Natural killer cell treated with Interleukin-12 subunit alpha and Interleukin-12 subunit beta and Interleukin-15 and Interleukin-18, amount 100 ng/mL, for 72 hours (primary cell): Measurements from ENCODE around the gene GANAB. TPM values are rescaled to one million over a fixed set of nuclear protein-coding genes. Genes with fewer than 3 reads are reported as not detected.
"Not testable (repeated sequence)": the region's sequence is repeated elsewhere in the genome, so short reads cannot be mapped to it uniquely, and the experiment has no call there.

Experiments used
- ATAC-seq, 2 donors: fragments of 150-1000 bp; cut with Tn5 transposase in 1 of 2; sonication (Bioruptor Pico), chemical (Tn5 transposase) in 1 of 2; 2 replicates each; pipeline ENCODE4 v1.10.0; 2021
- DNase-seq: peaks from one replicate; pipeline ENCODE4 v3.0.0; 2022; ENCODE audit warnings: low spot score
- H3K27ac Mint-ChIP-seq, 2 donors: 1 replicate in 1 of 2; 2 replicates in 1 of 2; pipeline ENCODE4 v1.8.0; 2022; ENCODE audit warnings: mixed read lengths in 2 of 2, mild to moderate bottlenecking in 1 of 2, moderate library complexity in 1 of 2
- H3K27me3 Mint-ChIP-seq, 2 donors: 1 replicate in 1 of 2; 2 replicates in 1 of 2; pipeline ENCODE4 v1.8.0; 2022; ENCODE audit warnings: mixed read lengths in 2 of 2
- H3K36me3 Mint-ChIP-seq: one replicate; pipeline ENCODE4 v1.8.0; 2022; ENCODE audit warnings: mixed read lengths
- H3K4me1 Mint-ChIP-seq, 2 donors: 1 replicate in 1 of 2; 2 replicates in 1 of 2; pipeline ENCODE4 v1.8.0; 2022; ENCODE audit warnings: low read depth in 2 of 2, mixed read lengths in 2 of 2, mild to moderate bottlenecking in 1 of 2
- H3K4me3 Mint-ChIP-seq: one replicate; pipeline ENCODE4 v1.8.0; 2022; ENCODE audit warnings: mixed read lengths
- H3K9me3 Mint-ChIP-seq: 2 replicates; pipeline ENCODE4 v1.8.0; 2022; ENCODE audit warnings: mixed read lengths
- total RNA-seq, 2 donors: library from RNA; stranded (reverse); gene quantifications; one replicate each; pipeline ENCODE4 v1.2.3, GENCODE V29; 2022

Gene GANAB
- total RNA-seq: 100 to 1,000 TPM; 269 to 297 TPM

DNA sequence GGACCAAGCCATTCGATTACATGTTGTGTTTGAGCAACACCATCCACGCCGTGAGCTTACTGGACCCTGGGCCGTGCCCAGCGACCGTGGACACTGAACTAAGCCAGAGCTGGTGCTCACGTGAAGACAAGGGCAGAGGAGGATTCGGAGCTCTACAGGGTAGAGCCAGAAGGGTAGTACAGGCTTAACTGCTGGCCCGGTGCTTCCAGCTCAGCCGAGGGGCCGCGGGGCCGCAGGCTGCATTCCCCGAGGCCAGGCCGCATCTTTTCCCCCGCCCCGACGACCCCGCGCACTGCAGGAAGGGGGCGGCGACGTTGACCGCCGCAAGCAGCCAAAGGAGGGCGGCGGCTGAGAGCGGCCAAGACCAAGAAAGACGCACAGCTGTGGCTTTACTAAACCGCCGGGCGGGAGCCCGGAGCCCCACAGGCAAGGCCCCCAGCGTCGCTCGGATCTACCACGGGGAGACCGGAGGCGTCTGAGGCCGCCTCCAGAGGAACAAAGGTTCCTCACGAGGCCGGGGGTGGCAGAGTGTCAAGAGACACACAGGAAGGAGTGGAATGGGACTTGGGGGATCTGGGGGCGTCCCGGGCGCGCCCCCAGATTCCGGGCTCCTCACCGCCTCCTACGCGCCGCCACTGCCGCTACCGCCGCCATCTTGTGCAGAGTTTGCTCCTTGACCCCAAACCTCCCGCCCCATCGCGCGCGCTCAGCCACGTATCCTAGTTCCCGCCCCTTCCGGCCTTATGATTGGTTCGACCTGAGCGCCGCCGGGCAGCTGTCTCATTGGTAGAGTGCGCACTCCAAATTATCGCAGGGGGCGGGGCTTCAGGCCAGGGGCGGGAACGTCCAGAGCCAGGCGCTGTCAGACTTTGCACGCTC is at the start of gene GANAB:
Gene GANAB, minus strand, starts transcription at position 668 of the 879 bp plus-strand sequence. Its CDS starts 14 bp downstream, at position 654.
- Mint-ChIP-seq H3K36me3 (no peaks in the 10 kb centered on the region), H3K27ac (peak within 1 kb of the TSS; percentile 88 to 97), H3K9me3 (no peaks in the 10 kb centered on the region), H3K27me3 (no peaks in the 10 kb centered on the region), H3K4me3 (peak within 1 kb of the TSS; percentile 97), H3K4me1 (peaks cover 11 to 20% of the 10 kb centered on the region in 2 donors)
- peak; percentile 99 for DNase-seq
- peak; percentile 99 for ATAC-seq

DNA sequence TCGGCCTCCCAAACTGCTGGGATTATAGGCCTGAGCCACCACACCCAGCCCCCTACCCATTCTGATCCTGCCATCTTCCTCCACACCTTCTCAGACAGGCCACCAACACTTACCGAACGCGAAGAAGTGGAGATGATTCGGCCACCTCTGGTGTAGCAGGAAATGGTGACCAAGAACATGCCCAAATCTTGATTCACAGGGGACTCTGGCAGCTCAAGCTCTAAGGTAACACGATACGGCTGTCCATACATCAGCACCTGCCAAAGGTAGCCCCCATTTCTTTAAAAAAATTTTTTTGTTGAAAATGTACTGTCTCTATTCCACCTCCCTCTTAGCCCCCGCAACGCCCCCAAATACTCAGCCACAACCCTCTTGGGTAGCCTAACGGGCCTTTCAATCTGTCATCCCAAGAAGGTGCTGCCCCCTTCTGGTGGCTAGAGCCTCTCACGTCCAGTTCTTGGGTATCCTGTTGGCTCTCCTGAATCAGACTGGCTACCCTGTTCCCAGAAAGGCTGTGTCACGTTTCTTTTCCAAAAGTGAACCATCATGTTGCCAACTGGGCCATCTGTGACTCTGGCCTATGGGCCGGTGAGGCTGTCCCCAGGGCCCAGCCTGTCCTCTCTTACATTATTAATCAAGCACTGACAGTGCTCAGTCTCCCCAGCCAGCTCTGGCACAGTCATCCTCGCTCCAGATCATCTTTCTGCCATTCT is 48.2 kb upstream of the GANAB start:
- no peak overlapping the region for H3K4me3 Mint-ChIP-seq
- peaks cover 6 to 8% of the 10 kb centered on the region in 2 donors for H3K4me1 Mint-ChIP-seq
- H3K36me3 Mint-ChIP-seq: no peaks in the 10 kb centered on the region
- no peaks in the 10 kb centered on the region for H3K27me3 Mint-ChIP-seq
- DNase-seq (peak; percentile 83), ATAC-seq (peak; percentile 69 to 84)
- no peak overlapping the region for H3K27ac Mint-ChIP-seq
- H3K9me3 Mint-ChIP-seq: no peaks in the 10 kb centered on the region

DNA sequence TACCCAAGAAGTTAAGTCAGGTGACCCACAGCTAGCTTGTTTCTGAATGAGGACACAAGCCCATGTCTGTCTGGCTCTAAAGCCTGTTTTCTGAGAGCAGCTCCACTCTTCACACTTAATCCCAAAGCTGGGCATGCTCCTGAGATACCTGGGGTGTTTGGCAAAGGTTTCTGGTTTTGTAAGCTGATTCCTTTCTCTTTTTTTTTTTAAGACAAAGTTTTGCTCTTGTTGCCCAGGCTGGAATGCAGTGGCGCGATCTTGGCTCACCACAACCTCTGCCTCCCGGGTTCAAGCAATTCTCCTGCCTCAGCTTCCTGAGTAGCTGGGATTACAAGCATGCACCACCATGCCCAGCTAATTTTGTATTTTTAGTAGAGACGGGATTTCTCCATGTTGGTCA is 47.2 kb upstream of the GANAB start:
- H3K36me3 Mint-ChIP-seq, H3K4me3 Mint-ChIP-seq, ATAC-seq, H3K27ac Mint-ChIP-seq, H3K4me1 Mint-ChIP-seq, H3K27me3 Mint-ChIP-seq, DNase-seq, H3K9me3 Mint-ChIP-seq: not testable (repeated sequence)

DNA sequence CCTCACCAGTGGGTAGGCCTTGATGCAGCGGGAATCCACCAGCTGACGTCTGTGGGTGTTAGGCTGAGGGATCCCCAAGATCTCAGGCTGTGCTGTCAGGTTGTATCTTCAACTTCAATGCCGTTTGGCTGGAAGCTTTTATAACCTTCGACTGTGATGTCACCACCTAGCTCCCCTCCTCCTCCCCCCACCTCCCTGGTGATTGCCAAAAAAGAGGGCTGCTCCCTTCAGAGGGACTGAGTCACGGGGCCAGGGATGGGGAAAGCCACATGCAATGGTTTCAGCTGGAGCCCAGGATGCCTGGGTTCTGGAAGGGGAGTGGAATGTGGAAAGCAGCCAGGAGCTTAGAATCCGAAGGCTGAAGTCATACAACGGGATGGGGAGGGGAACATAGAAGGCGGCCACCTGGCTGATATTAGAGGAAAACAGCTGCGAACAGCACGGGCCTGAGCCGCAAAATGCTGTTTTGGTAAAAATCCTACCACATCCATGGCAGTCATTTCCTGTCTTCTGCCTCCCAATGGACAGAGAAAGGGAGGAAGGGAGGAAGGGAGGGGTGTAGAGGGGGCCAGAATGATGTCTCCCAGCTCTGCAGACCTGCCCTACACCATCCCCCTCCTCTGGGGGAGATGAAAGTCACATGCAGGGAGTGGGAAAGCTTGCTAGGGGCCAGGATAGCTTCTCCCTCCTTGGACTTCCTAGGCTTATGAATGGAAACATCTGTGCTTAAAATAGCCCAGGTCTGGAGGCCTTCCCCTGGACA is 43.2 kb upstream of the GANAB start, which contains the start of gene LRRN4CL:
Gene LRRN4CL, minus strand, starts transcription at position 110 of the 763 bp plus-strand sequence. CDS start 1,022 bp downstream, outside the sequence.
- Mint-ChIP-seq H3K4me3 (no peak within 1 kb of the TSS), H3K36me3 (peaks cover 5% of the 10 kb centered on the region), H3K9me3 (no peaks in the 10 kb centered on the region), H3K27me3 (peaks cover 5 to 7% of the 10 kb centered on the region in 2 donors), H3K4me1 (peaks cover 2 to 3% of the 10 kb centered on the region in 2 donors), H3K27ac (no peak within 1 kb of the TSS)
- no peak for DNase-seq
- ATAC-seq: no peak

DNA sequence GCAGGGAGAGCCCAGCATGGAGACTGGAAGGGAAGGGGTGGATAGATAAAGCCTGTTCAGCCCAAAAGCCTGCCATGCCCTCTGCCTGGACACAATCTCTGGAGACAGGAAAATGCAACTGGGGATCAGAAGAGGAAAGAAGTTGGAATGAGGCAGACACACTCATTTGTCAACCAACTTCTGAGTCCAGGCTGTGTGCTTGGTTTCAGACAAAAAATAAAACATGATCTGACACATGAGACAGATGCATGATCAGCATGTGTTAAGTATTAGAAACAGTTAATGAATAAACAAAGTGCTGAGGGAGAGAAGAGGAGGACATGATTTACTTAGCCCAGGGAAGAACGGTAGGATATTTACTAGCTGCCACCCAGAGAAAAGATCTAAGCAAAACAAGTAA is 42.1 kb upstream of the GANAB start:
- no peaks in the 10 kb centered on the region for H3K4me1 Mint-ChIP-seq
- H3K27me3 Mint-ChIP-seq: peaks cover 5 to 7% of the 10 kb centered on the region in 2 donors

DNA sequence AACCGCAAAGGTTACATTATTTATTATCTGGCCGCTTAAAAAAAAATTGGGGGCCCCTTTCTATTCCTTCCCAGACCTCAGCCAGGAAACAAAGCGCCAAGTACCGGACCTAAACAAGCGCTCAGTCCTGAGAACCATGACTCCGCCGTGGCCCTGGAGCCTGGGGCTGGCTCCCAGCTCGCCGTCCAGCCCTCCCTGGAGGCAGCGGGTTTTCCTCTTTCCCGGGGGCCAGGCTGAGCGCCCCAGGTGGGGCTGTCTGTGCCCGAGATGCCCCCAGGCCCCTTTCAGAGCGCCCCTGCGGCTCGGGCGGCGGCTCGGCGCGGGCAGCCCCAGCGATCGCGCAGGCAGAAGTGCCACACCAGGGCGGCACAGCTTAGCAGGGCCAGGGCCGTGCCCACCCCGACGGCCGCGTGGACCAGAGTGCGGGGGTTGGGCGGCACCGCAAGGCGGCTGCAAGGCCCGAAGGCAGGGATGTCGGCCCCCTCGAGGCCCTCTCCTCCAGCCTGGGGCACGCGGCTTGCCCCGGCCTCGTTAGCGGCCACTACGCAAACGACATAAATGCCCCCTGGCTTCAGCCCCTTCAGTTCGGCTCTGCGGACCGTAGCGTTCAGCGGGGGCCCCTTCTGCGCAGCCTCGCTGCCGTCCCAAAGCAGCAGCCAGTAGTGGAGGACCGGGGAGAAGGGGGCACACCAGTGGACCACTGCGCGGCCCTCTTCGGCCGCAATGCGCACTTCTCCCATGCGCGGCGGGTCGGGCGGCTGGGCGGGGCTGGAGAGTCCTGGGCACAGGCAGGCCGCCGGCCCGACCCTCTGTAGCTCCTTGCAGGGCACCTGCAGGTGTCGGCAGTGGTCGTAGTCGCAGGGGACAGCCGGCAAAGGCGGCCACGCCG is 41.3 kb upstream of the GANAB start:
- ATAC-seq: peak; percentile 15 to 40
- peaks cover 5 to 7% of the 10 kb centered on the region in 2 donors for H3K27me3 Mint-ChIP-seq
- H3K9me3 Mint-ChIP-seq: no peaks in the 10 kb centered on the region
- DNase-seq: no peak
- no peak overlapping the region for H3K27ac Mint-ChIP-seq
- peaks cover 5% of the 10 kb centered on the region for H3K36me3 Mint-ChIP-seq
- no peaks in the 10 kb centered on the region for H3K4me1 Mint-ChIP-seq
- no peak overlapping the region for H3K4me3 Mint-ChIP-seq

More for the DNA sequence above, 42.1 kb upstream of the GANAB start:
- Mint-ChIP-seq H3K36me3 (peaks cover 5% of the 10 kb centered on the region), H3K9me3 (no peaks in the 10 kb centered on the region), H3K4me3 (no peak overlapping the region), H3K27ac (no peak overlapping the region)
- no peak for ATAC-seq
- DNase-seq: no peak

DNA sequence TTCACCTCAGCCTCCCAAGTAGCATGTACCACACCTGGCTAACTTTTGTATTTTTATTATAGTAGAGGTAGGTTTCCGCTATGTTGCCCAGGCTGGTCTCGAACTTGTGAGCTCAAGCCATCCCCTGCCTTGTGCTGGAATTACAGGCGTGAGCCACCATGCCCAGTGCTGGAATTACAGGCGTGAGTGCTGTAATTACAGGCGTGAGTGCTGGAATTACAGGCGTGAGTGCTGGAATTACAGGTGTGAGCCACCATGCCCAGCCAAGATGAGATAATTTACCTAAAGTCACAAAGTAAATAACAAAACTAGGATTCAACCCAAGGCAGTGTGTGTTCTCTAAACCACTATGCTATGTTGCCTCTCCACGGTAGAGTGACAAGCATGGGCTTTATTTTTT is 36.1 kb upstream of the GANAB start:
- no peak overlapping the region for H3K27ac Mint-ChIP-seq
- H3K4me1 Mint-ChIP-seq: peaks cover 14 to 17% of the 10 kb centered on the region in 2 donors
- no peaks in the 10 kb centered on the region for H3K9me3 Mint-ChIP-seq
- no peaks in the 10 kb centered on the region for H3K27me3 Mint-ChIP-seq
- peaks cover 7% of the 10 kb centered on the region for H3K36me3 Mint-ChIP-seq
- DNase-seq: no peak
- ATAC-seq: no peak
- H3K4me3 Mint-ChIP-seq: no peak overlapping the region

DNA sequence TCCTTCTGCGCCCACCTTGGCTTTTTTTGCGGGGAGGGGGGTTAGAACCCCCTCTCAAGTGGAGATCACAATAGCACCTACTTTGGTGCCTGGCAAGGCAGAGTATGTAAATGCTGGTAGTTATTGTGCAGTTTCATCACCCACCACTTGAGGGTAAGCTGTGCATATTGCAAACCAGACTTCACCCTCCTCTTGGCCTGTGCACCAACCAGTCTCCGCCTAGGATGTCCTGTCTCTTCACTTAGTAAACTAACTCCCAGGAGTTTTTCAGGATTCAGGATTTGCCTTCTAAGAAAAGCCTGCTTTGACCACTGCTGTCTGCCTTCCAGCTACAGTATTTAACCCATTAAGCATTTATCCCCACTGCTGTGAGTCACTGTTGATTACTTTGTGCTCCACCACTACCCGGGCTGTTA is 34.4 kb upstream of the GANAB start:
- peaks cover 15% of the 10 kb centered on the region for H3K36me3 Mint-ChIP-seq
- peak overlapping the region; percentile 67 for H3K4me3 Mint-ChIP-seq
- H3K9me3 Mint-ChIP-seq: no peaks in the 10 kb centered on the region
- H3K27ac Mint-ChIP-seq: peak overlapping the region; percentile 28 to 85
- ATAC-seq (peak in 1 of 2 donors; percentile 43), DNase-seq (no peak)
- no peaks in the 10 kb centered on the region for H3K27me3 Mint-ChIP-seq
- H3K4me1 Mint-ChIP-seq: peaks cover 24 to 25% of the 10 kb centered on the region in 2 donors

DNA sequence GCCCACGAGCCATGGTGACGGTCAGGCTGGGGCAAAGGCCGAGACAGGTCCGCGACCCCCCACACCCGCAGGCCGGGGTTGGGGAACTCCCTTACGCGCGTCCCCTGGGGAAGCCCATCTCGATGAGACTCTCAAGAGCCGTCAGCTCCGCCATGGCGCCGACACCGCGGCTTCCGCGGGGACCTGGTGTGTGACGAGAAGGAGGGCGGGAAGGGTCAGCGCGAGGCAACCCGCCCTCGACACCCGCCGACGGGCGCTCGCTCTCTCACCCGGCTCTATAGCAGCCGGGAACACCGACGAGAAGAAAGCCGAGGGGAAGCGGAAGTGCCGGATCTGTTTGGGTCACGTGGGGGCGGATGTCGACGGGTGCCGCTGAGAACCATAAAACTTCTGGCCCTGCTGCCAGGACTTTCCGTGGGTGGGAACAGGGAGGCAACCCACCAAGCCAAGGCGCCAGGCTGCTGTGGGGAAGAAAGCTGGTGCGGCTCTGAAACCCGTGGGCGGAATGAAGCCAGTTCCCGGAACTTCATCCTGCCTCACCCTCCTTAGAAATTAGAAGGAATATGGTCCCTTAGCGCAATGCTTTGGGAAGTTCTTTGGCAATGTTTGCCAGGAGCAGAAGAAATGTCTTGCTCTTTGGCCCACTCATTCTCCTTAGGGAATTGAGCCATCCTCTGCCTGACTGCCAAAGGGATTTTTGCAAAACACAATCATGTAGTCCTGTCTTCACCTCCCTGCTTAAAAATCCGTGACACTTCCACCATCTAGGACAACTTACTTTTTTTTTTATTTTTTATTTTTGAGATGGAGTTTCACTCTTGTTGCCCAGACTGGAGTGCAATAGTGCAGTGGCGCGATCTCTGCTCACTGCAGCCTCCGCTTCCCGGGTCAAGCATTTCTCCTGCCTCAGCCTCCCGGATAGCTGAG is 32.6 kb upstream of the GANAB start, which contains the start of gene UBXN1:
Gene UBXN1, minus strand, starts transcription at position 304 of the 927 bp plus-strand sequence. Its CDS starts 150 bp downstream, at position 154.
- Mint-ChIP-seq H3K36me3 (peaks cover 22% of the 10 kb centered on the region), H3K4me1 (peaks cover 28 to 30% of the 10 kb centered on the region in 2 donors), H3K9me3 (no peaks in the 10 kb centered on the region), H3K27ac (peak within 1 kb of the TSS; percentile 85 to 94), H3K4me3 (peak within 1 kb of the TSS; percentile 89), H3K27me3 (no peaks in the 10 kb centered on the region)
- DNase-seq (peak; percentile 92), ATAC-seq (peak; percentile 94)

DNA sequence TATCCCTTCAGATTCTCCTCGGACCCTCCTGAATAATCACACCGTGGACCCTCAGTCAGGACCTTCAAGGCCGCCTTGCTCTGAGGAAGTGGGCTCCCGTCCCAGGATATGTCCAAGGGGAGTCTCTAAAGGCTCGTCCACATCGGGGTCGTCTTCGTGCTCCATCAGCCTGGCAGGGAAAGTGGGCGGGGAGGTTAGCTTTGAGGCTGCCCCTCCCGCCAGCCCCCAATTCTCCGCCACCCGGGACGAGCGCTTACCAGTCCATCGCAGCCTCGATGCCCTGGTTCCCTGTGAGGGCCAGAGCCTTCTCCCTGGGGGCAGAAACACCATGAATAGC is 32.0 kb upstream of the GANAB start:
- DNase-seq: no peak
- H3K4me1 Mint-ChIP-seq: peaks cover 28 to 30% of the 10 kb centered on the region in 2 donors
- peak overlapping the region; percentile 89 for H3K4me3 Mint-ChIP-seq
- ATAC-seq: peak in 1 of 2 donors; percentile 11
- no peaks in the 10 kb centered on the region for H3K9me3 Mint-ChIP-seq
- H3K27ac Mint-ChIP-seq: peak overlapping the region; percentile 85 to 94
- peaks cover 22% of the 10 kb centered on the region for H3K36me3 Mint-ChIP-seq
- H3K27me3 Mint-ChIP-seq: no peaks in the 10 kb centered on the region

DNA sequence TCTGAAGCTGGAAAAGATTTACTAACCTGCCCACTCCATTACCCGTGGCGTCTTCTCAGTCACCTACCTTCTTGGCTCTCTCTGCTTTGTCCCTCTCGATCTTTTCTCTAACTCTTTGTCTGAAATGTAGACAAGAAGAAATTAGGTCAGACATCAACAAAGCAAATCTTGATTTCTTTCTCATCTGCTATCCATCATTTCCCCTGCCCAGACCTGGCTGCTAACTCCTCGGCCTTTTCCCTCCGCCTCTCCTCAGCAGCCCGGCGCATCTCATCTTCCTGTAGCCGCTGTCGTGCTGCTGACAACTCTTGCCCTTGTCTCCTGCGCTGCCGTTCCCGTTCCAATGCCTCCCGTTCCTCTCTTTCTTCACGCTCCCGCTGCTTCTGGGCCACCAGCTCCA is 31.3 kb upstream of the GANAB start:
- H3K36me3 Mint-ChIP-seq: peaks cover 22% of the 10 kb centered on the region

DNA sequence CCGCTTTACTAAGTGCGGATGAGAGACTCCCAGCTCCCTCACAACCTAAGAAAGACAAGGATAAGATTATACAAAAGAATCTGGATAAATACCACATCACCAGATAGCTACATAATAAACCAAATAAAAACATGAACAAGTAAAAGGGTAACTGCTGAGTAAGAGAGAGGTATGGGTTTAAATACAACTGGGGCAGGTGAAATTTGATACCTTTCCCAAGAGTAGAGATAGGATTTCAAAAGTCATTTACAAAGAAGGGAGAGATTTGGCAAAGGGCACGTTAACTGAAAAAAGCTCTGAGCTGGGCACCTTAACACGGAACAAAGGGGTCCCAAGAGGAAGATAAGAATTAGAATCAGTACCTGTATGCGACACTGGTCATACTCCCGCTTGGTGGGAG is 30.7 kb upstream of the GANAB start:
- DNase-seq: no peak
- Mint-ChIP-seq H3K27me3 (no peaks in the 10 kb centered on the region), H3K27ac (peak overlapping the region; percentile 85 to 94), H3K4me3 (peak overlapping the region; percentile 89), H3K36me3 (peaks cover 22% of the 10 kb centered on the region), H3K4me1 (peaks cover 30 to 36% of the 10 kb centered on the region in 2 donors), H3K9me3 (no peaks in the 10 kb centered on the region)
- ATAC-seq: no peak

More for the DNA sequence above, 31.3 kb upstream of the GANAB start:
- Mint-ChIP-seq H3K9me3 (no peaks in the 10 kb centered on the region), H3K27ac (peak overlapping the region; percentile 85 to 94), H3K27me3 (no peaks in the 10 kb centered on the region), H3K4me3 (peak overlapping the region; percentile 89), H3K4me1 (peaks cover 30 to 32% of the 10 kb centered on the region in 2 donors)
- DNase-seq (no peak), ATAC-seq (no peak)
